OCI-LY1 (cell line): ENCODE measurements around the gene ZNF101.

ENCODE experiments used
- H2AFZ ChIP-seq: fragments of 200-600 bp; sonication (generic), shearing (Covaris generic); 2 replicates; pipeline ENCODE4 v1.6.0; 2014; ENCODE audit warnings: antibody characterized with exemption, mild to moderate bottlenecking, low read length
- H3F3A ChIP-seq: fragments of 200-600 bp; sonication (generic), shearing (Covaris generic); 2 replicates; pipeline ENCODE4 v1.6.0; 2014; ENCODE audit warnings: mild to moderate bottlenecking, antibody characterized with exemption, low read length, moderate library complexity; ENCODE audit not compliant: insufficient read depth
- H3K27ac ChIP-seq: fragments of 200-600 bp; sonication (generic); 2 replicates; pipeline ENCODE4 v1.5.1; 2014; ENCODE audit warnings: low read length, mixed run types, mild to moderate bottlenecking, low read depth; ENCODE audit not compliant: poor library complexity, severe bottlenecking
- H3K27me3 ChIP-seq: fragments of 200-600 bp; sonication (generic); 2 replicates; pipeline ENCODE4 v1.6.0; 2014; ENCODE audit warnings: antibody characterized with exemption, mild to moderate bottlenecking, low read length, moderate library complexity; ENCODE audit not compliant: insufficient read depth
- H3K36me3 ChIP-seq: fragments of 200-600 bp; sonication (generic); 2 replicates; pipeline ENCODE4 v1.6.1; 2014; ENCODE audit warnings: mild to moderate bottlenecking, antibody characterized with exemption, low read length, moderate library complexity, mixed read lengths; ENCODE audit not compliant: insufficient read depth
- H3K4me1 ChIP-seq: fragments of 200-600 bp; sonication (generic); 2 replicates; pipeline ENCODE4 v1.5.1; 2014; ENCODE audit warnings: mild to moderate bottlenecking, low read length, moderate library complexity; ENCODE audit not compliant: insufficient read depth, severe bottlenecking
- H3K4me2 ChIP-seq: fragments of 200-600 bp; sonication (generic), shearing (Covaris generic); 2 replicates; pipeline ENCODE4 v1.6.1; 2014; ENCODE audit warnings: low read length
- H3K4me3 ChIP-seq: fragments of 200-600 bp; sonication (generic); 2 replicates; pipeline ENCODE4 v1.5.1; 2014; ENCODE audit warnings: low read length, low read depth, mild to moderate bottlenecking, mixed read lengths; ENCODE audit not compliant: poor library complexity, severe bottlenecking
- H3K79me2 ChIP-seq: fragments of 200-600 bp; shearing (Covaris generic); 2 replicates; pipeline ENCODE4 v1.6.1; 2016; ENCODE audit warnings: mixed run types, low read length, mixed read lengths; ENCODE audit not compliant: insufficient read depth
- H3K9ac ChIP-seq: fragments of 200-600 bp; sonication (generic), shearing (Covaris generic); 2 replicates; pipeline ENCODE4 v1.6.1; 2014; ENCODE audit warnings: mild to moderate bottlenecking, low read length, mixed read lengths
- H3K9me2 ChIP-seq: fragments of 200-600 bp; sonication (generic), shearing (Covaris generic); 2 replicates; pipeline ENCODE4 v1.6.1; 2014; ENCODE audit warnings: low read depth, mild to moderate bottlenecking, low read length, mixed read lengths
- H3K9me3 ChIP-seq: fragments of 200-600 bp; shearing (Covaris generic); 2 replicates; pipeline ENCODE4 v1.6.1; 2014; ENCODE audit warnings: low read length, mixed read lengths
- H4K20me1 ChIP-seq: fragments of 200-600 bp; sonication (generic), shearing (Covaris generic); 2 replicates; pipeline ENCODE4 v1.6.0; 2016; ENCODE audit warnings: mild to moderate bottlenecking, low read length; ENCODE audit not compliant: insufficient read depth
- CTCF ChIP-seq: fragments of 200-600 bp; sonication (generic), shearing (Covaris generic); IDR thresholded peaks from 2 replicates; pipeline ENCODE4 v1.5.1; 2017; ENCODE audit warnings: mild to moderate bottlenecking, antibody characterized with exemption, low read length, moderate library complexity, mixed read lengths
- EZH2 ChIP-seq: fragments of 200-600 bp; sonication (generic), shearing (Covaris generic); IDR thresholded peaks from 2 replicates; pipeline ENCODE4 v1.8.0; 2017; ENCODE audit warnings: borderline replicate concordance, mixed run types, mild to moderate bottlenecking, antibody characterized with exemption, low read length, moderate library complexity, mixed read lengths

Gene ZNF101

DNA sequence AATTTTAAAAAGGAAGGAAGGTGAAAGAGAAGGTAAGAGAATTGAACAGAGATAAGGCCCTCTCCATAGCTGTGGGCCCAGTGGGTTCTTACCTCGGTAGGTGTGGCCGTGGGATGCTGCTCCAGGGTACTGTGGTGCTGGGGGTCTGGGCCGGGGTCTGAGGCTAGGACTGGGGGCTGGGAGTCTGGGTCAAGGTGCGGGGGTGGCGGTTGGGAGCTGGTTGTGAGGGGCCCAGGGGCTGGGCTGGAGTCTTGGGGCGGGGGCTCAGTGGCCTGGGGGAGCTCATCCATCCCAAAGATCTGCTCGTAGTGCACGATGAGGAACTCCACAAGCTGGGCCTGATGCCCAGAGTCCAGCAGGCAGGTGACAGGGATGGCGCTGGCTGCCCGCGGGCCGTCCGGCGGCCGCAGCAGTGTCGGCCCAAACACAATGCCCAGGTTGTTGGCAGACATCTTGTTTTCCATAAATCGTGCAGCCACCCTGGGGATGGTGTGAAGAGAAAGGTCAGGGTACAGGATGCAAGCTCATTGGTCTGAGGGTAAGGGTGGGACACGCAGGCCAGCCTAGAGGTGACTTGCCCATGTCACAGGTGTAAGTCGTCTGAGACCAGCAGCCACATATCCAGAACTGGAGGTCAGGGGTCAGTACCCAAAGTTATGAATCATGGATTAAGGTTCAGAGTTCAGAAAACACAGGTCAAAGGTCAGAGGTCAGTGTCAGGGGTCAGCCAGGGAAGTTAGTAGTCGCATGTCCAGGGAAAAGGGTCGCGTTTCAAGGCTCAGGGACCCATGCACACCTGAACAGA is 34.7 kb upstream of the ZNF101 start:
- Histone ChIP-seq H3K27ac (no peak overlapping the region), H3K4me1 (peaks cover 2% of the 10 kb centered on the region), H3K79me2 (no peaks in the 10 kb centered on the region), H3K9me3 (no peaks in the 10 kb centered on the region), H2AFZ (no peak overlapping the region), H3F3A (no peaks in the 10 kb centered on the region), H3K36me3 (peaks cover 83% of the 10 kb centered on the region), H3K9me2 (no peaks in the 10 kb centered on the region), H3K27me3 (no peaks in the 10 kb centered on the region), H4K20me1 (no peaks in the 10 kb centered on the region), H3K4me2 (no peak overlapping the region), H3K4me3 (no peak overlapping the region), H3K9ac (no peak overlapping the region)
- TF ChIP-seq CTCF: no peak
- no peak for TF ChIP-seq EZH2

DNA sequence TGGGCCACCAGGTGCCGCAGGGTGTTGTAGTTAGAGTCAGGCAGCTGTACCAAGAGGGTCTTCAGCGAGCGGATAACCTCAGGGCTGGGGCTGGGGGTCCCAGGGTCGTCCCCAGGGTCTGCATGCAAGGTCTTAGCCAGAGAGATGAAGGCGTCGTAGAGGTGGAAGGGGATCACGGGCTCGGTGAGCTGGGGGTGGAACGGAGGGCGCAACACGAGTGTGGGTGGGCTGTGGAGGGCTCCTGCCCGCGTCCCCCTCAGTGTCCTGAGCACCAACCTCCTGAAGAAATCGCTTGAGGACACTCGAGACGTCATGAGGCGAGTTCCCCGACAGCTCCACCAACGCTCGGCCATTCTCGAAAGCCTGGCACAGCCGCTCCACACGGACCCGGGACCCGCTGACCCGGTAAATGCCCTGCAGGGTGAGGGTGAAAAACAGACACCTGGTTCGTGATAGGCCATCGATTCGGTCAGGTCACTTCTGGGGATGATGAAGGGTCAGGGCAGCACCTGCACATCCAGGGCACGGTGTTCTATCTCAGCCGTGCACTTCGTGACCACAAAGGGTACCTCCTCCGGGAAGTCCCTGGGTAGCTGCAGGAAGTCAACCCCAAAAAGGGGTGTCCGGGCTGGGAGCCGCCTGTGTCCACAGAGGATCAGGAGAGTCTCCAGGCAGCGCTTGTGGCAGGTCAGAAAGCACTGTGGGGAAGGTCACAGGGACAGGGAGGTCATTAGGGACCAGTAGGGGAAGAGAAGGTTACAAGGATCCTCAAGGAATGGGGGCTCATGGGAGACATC is 33.9 kb upstream of the ZNF101 start:
- H3K9ac ChIP-seq: no peak overlapping the region
- no peak overlapping the region for H2AFZ ChIP-seq
- no peaks in the 10 kb centered on the region for H3K79me2 ChIP-seq
- no peaks in the 10 kb centered on the region for H3F3A ChIP-seq
- no peak overlapping the region for H3K4me3 ChIP-seq
- H3K27ac ChIP-seq: no peak overlapping the region
- TF ChIP-seq CTCF (no peak), EZH2 (no peak)
- H3K9me2 ChIP-seq: no peaks in the 10 kb centered on the region
- no peaks in the 10 kb centered on the region for H3K9me3 ChIP-seq
- H4K20me1 ChIP-seq: no peaks in the 10 kb centered on the region
- no peaks in the 10 kb centered on the region for H3K27me3 ChIP-seq
- H3K4me1 ChIP-seq: no peaks in the 10 kb centered on the region
- H3K36me3 ChIP-seq: peaks cover 88% of the 10 kb centered on the region
- no peak overlapping the region for H3K4me2 ChIP-seq

GRCh38 chr19:19635313-19635702 is 33.3 kb upstream of the ZNF101 start:
- peaks cover 88% of the 10 kb centered on the region for H3K36me3 ChIP-seq
- no peak overlapping the region for H3K27ac ChIP-seq
- H3K9me2 ChIP-seq: no peaks in the 10 kb centered on the region
- H3K27me3 ChIP-seq: no peaks in the 10 kb centered on the region
- H3K4me2 ChIP-seq: no peak overlapping the region
- H3F3A ChIP-seq: no peaks in the 10 kb centered on the region
- H3K4me3 ChIP-seq: no peak overlapping the region
- H3K79me2 ChIP-seq: no peaks in the 10 kb centered on the region
- no peaks in the 10 kb centered on the region for H3K9me3 ChIP-seq
- no peak overlapping the region for H3K9ac ChIP-seq
- TF ChIP-seq EZH2: no peak
- TF ChIP-seq CTCF: no peak
- no peaks in the 10 kb centered on the region for H3K4me1 ChIP-seq
- no peaks in the 10 kb centered on the region for H4K20me1 ChIP-seq
- H2AFZ ChIP-seq: no peak overlapping the region
